Uterus (tissue), 2 donors: ENCODE data around the gene C6orf52.

Experiments
- CTCF ChIP-seq, 4 experiments: fragments of 200-600 bp in 2 of 4; fragments of 450-650 bp in 2 of 4; sonication (generic) in 2 of 4; IDR thresholded peaks; one replicate each; pipeline ENCODE4 v1.5.1; 2016 to 2019; ENCODE audit warnings: antibody characterized with exemption in 4 of 4, mild to moderate bottlenecking in 2 of 4, moderate library complexity in 1 of 4
- POLR2A ChIP-seq, 2 donors: fragments of 450-650 bp; IDR thresholded peaks; one replicate each; pipeline ENCODE4 v1.6.1; 2016; ENCODE audit warnings: antibody characterized with exemption in 2 of 2, mild to moderate bottlenecking in 1 of 2, moderate library complexity in 1 of 2

GRCh38 chr6:10713962-10714361, 19.5 kb upstream of the C6orf52 start:
- no peak for TF ChIP-seq CTCF (IDR thresholded peaks at IDR 0.05)
- no peak for TF ChIP-seq POLR2A (IDR thresholded peaks at IDR 0.05)
